ENCODE results near the gene NUP85. TPM values are rescaled to one million over a fixed set of nuclear protein-coding genes. Genes with fewer than 3 reads are reported as not detected.
"Not testable (repeated sequence)": the region's sequence is repeated elsewhere in the genome, so short reads cannot be mapped to it uniquely, and the experiment has no call there.

The NUP85 gene
- total and polyA plus RNA-seq, 2 of the 4 experiments (the other 2 are of a cell fraction) = 29.4 to 54.4 TPM

DNA sequence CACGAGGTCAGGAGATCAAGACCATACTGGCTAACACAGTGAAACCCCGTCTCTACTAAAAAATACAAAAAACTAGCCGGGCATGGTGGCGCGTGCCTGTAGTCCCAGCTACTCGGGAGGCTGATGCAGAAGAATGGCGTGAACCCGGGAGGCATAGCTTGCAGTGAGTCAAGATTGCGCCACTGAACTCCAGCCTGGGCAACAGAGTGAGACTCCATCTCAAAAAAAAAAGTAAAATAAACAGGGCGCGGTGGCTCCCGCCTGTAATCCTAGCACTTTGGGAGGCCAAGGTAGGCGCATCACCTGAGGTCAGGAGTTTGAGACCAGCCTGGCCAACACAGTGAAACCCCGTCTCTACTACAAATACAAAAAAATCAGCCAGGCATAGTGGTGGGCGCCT is 40.9 kb upstream of the NUP85 start:
- H2AK9ac ChIP-seq (replicated peaks; ENCODE audit: low read depth, low read length, poor library complexity); H2AK5ac ChIP-seq (ENCODE audit: low read depth, low read length); H3K56ac ChIP-seq (ENCODE audit: extremely low read depth, insufficient read depth, low read length); ATAC-seq (ENCODE audit: low read depth); H4K91ac ChIP-seq (ENCODE audit: insufficient read depth, low read depth, low read length); H2BK20ac ChIP-seq (ENCODE audit: low read depth, low read length); H3K27ac ChIP-seq (ENCODE audit: insufficient read depth, low read length); dilution Hi-C loops (cut with HindIII; ENCODE audit: low sequenced_read_pairs, unreplicated experiment); H4K5ac ChIP-seq (ENCODE audit: low read depth, low read length); H3K4ac ChIP-seq (ENCODE audit: low read depth, low read length); H3K9me3 ChIP-seq (ENCODE audit: control insufficient read depth, insufficient read depth, low read length); H2BK120ac ChIP-seq (ENCODE audit: low read depth, low read length); H3K4me3 ChIP-seq (ENCODE audit: insufficient read depth, low read depth, low read length); CTCF ChIA-PET; H4K8ac ChIP-seq (ENCODE audit: low read depth in 2 of 2, low read length in 2 of 2); H3K27me3 ChIP-seq (ENCODE audit: control insufficient read depth, insufficient read depth, low read length); H3K14ac ChIP-seq (replicated peaks; ENCODE audit: low read depth, low read length); BruUV-seq (replicated peaks); H2AFZ ChIP-seq (replicated peaks; ENCODE audit: low read length, poor library complexity); H4K20me1 ChIP-seq (ENCODE audit: insufficient read depth, low read length); in situ Hi-C loops (cut with MboI; ENCODE audit: low sequenced_read_pairs); H3K18ac ChIP-seq (ENCODE audit: low read depth, low read length); H3K4me1 ChIP-seq (ENCODE audit: control insufficient read depth, insufficient read depth, low read length); intact Hi-C loops (cut with micrococcal nuclease); H2BK5ac ChIP-seq (ENCODE audit: low read depth, low read length, poor library complexity, severe bottlenecking); POLR2A ChIA-PET (ENCODE audit: unreplicated experiment); H3K4me2 ChIP-seq (ENCODE audit: low read depth, low read length); DNase-seq; H3K9me1 ChIP-seq (ENCODE audit: insufficient read depth, low read length); H2BK15ac ChIP-seq (ENCODE audit: low read depth, low read length); H3K23ac ChIP-seq (ENCODE audit: low read depth, low read length); H3K9ac ChIP-seq (ENCODE audit: low read depth, low read length): not testable (repeated sequence)
- 95% methylated on average over 9 of the region's 15 CpGs; no CpG with 5 or more reads in 1 of the 2 experiments for WGBS, 2 experiments (ENCODE audit: extremely low coverage in 2 of 2, insufficient read length in 1 of 2)
- Histone ChIP-seq H3K36me3 (ENCODE audit: control insufficient read depth, insufficient read depth, low read length) (peaks cover 38% of the 10 kb centered on the region), H3K79me1 (ENCODE audit: low read depth in 1 of 2, low read length in 2 of 2) (peaks cover 6 to 33% of the 10 kb centered on the region in 2 experiments; a peak in 3 of 4 replicates)
